Stimulated activated CD4-positive, alpha-beta T cell treated with anti-CD3 and anti-CD28 coated beads, Interleukin-12 subunit alpha, Interleukin-12 subunit beta, amount 100 ng/mL, for 24 hours (primary cell): Measurements from ENCODE around the gene CKMT2.

Experiments used
- DNase-seq, 2 experiments: peaks; one replicate each; pipeline ENCODE4 v3.0.0-alpha.2; 2020; ENCODE audit warnings: low read depth in 2 of 2

The CKMT2 gene

GRCh38 chr5:81233080-81233634 is at the start of gene CKMT2:
CKMT2 (plus strand) TSS chr5:81233322; CDS start chr5:81251133, 17,811 bp downstream.
- no peak for DNase-seq

- no peak for DNase-seq
Observed at GRCh38 chr5:81183811-81184748, 49.0 kb upstream of the CKMT2 start.

- DNase-seq: no peak
Observed at GRCh38 chr5:81184749-81185110, 48.4 kb upstream of the CKMT2 start.

GRCh38 chr5:81187885-81188284 is 45.2 kb upstream of the CKMT2 start:
- no peak for DNase-seq

- DNase-seq: no peak
Observed at GRCh38 chr5:81188962-81189361, 44.2 kb upstream of the CKMT2 start.

- no peak for DNase-seq
Observed at GRCh38 chr5:81189875-81190498, 43.1 kb upstream of the CKMT2 start.

GRCh38 chr5:81191726-81192372 is 41.3 kb upstream of the CKMT2 start:
- no peak for DNase-seq

GRCh38 chr5:81192373-81192750 is 40.8 kb upstream of the CKMT2 start:
- no peak for DNase-seq

GRCh38 chr5:81194633-81195334 is 38.3 kb upstream of the CKMT2 start:
- DNase-seq: peak; percentile 71 to 86

GRCh38 chr5:81195335-81195929 is 37.7 kb upstream of the CKMT2 start:
- DNase-seq: no peak

GRCh38 chr5:81202655-81203054 is 30.5 kb upstream of the CKMT2 start:
- no peak for DNase-seq

- DNase-seq: no peak
Observed at GRCh38 chr5:81203729-81204128, 29.4 kb upstream of the CKMT2 start.

- no peak for DNase-seq
Observed at GRCh38 chr5:81204205-81204604, 28.9 kb upstream of the CKMT2 start.

- no peak for DNase-seq
Observed at GRCh38 chr5:81205058-81205457, 28.1 kb upstream of the CKMT2 start.

- DNase-seq: no peak
Observed at GRCh38 chr5:81207009-81207408, 26.1 kb upstream of the CKMT2 start.

GRCh38 chr5:81208904-81209303 is 24.2 kb upstream of the CKMT2 start:
- DNase-seq: no peak

GRCh38 chr5:81209386-81209785 is 23.7 kb upstream of the CKMT2 start:
- DNase-seq: no peak

GRCh38 chr5:81209869-81210493 is 23.1 kb upstream of the CKMT2 start:
- peak in 1 of 2 experiments; percentile 10 for DNase-seq

GRCh38 chr5:81212211-81212751 is 20.8 kb upstream of the CKMT2 start:
- DNase-seq: no peak

- no peak for DNase-seq
Observed at GRCh38 chr5:81213070-81213469, 20.1 kb upstream of the CKMT2 start.

- DNase-seq: no peak
Observed at GRCh38 chr5:81214848-81215247, 18.3 kb upstream of the CKMT2 start.
